ENCODE results near the gene ORC1. TPM values are rescaled to one million over a fixed set of nuclear protein-coding genes. Genes with fewer than 3 reads are reported as not detected.

ORC1 gene
- polyA plus RNA-seq, 1 experiment, result 2.8 TPM

- Histone ChIP-seq H3K27me3 (ENCODE audit: control insufficient read depth, insufficient read depth, low read length) (no peaks in the 10 kb centered on the region), H3K36me3 (ENCODE audit: control insufficient read depth, insufficient read depth, low read length) (peaks cover 1% of the 10 kb centered on the region; the same call in 1 of the 2 replicates), H3K4me3 (ENCODE audit: low read depth, low read length) (no peak overlapping the region)
- TF ChIP-seq CTCF (IDR thresholded peaks at IDR 0.05; ENCODE audit: insufficient read depth, low read depth, low read length), result no peak
- ChIA-PET CTCF (interaction anchor here (1.8 kb wide), 1 partner anchor 13 kb away, joined by 4 read pairs; no protein-coding TSS in a partner anchor), POLR2A (no interaction called here)
- DNase-seq (ENCODE audit: low read depth), result no peak
These were observed 20.0 kb upstream of the ORC1 start for GRCh38 chr1:52424231-52424636.

- ChIA-PET POLR2A (no interaction called here), CTCF (interaction anchor here (1.8 kb wide), 1 partner anchor 12 kb away, joined by 4 read pairs; no protein-coding TSS in a partner anchor)
- no peaks in the 10 kb centered on the region for H3K27me3 ChIP-seq (ENCODE audit: control insufficient read depth, insufficient read depth, low read length)
These were observed 19.5 kb upstream of the ORC1 start for GRCh38 chr1:52423771-52424170.

GRCh38 chr1:52423055-52423454 is 18.8 kb upstream of the ORC1 start:
- ChIA-PET POLR2A (no interaction called here), CTCF (interaction anchor here (1.8 kb wide), 1 partner anchor 12 kb away, joined by 4 read pairs; no protein-coding TSS in a partner anchor)
- no peak for TF ChIP-seq CTCF (IDR thresholded peaks at IDR 0.05; ENCODE audit: insufficient read depth, low read depth, low read length)
- H3K36me3 ChIP-seq (ENCODE audit: control insufficient read depth, insufficient read depth, low read length), result peaks cover 1% of the 10 kb centered on the region; the same call in 1 of the 2 replicates
- DNase-seq (ENCODE audit: low read depth), result no peak
- no peaks in the 10 kb centered on the region for H3K27me3 ChIP-seq (ENCODE audit: control insufficient read depth, insufficient read depth, low read length)
- no peak overlapping the region for H3K4me3 ChIP-seq (ENCODE audit: low read depth, low read length)

More at GRCh38 chr1:52423771-52424170, 19.5 kb upstream of the ORC1 start:
- Histone ChIP-seq H3K36me3 (ENCODE audit: control insufficient read depth, insufficient read depth, low read length) (peaks cover 1% of the 10 kb centered on the region; the same call in 1 of the 2 replicates), H3K4me3 (ENCODE audit: low read depth, low read length) (no peak overlapping the region)
- DNase-seq (ENCODE audit: low read depth), result no peak
- no peak for TF ChIP-seq CTCF (IDR thresholded peaks at IDR 0.05; ENCODE audit: insufficient read depth, low read depth, low read length)

GRCh38 chr1:52420713-52421112 is 16.5 kb upstream of the ORC1 start:
- no peak for TF ChIP-seq CTCF (IDR thresholded peaks at IDR 0.05; ENCODE audit: insufficient read depth, low read depth, low read length)
- Histone ChIP-seq H3K27me3 (ENCODE audit: control insufficient read depth, insufficient read depth, low read length) (no peaks in the 10 kb centered on the region), H3K4me3 (ENCODE audit: low read depth, low read length) (no peak overlapping the region), H3K36me3 (ENCODE audit: control insufficient read depth, insufficient read depth, low read length) (peaks cover 6% of the 10 kb centered on the region)
- POLR2A ChIA-PET, result no interaction called here
- CTCF ChIA-PET, result no interaction called here
- no peak for DNase-seq (ENCODE audit: low read depth)

- POLR2A ChIA-PET, result no interaction called here
- no peak for DNase-seq (ENCODE audit: low read depth)
- no peak for TF ChIP-seq CTCF (IDR thresholded peaks at IDR 0.05; ENCODE audit: insufficient read depth, low read depth, low read length)
- no peak overlapping the region for H3K4me3 ChIP-seq (ENCODE audit: low read depth, low read length)
- no peaks in the 10 kb centered on the region for H3K27me3 ChIP-seq (ENCODE audit: control insufficient read depth, insufficient read depth, low read length)
- CTCF ChIA-PET, result no interaction called here
- H3K36me3 ChIP-seq (ENCODE audit: control insufficient read depth, insufficient read depth, low read length), result peaks cover 20% of the 10 kb centered on the region
These were observed 12.6 kb upstream of the ORC1 start for GRCh38 chr1:52416811-52417210.

All from BJ (cell line).